HG02973 (cell line): Measurements from ENCODE around the gene ROM1.
"Not testable (repeated sequence)": the region's sequence is repeated elsewhere in the genome, so short reads cannot be mapped to it uniquely, and the experiment has no call there.

Source experiments
- ATAC-seq: cut with Tn5 transposase; IDR thresholded peaks from one replicate; pipeline ENCODE4 v1.9.1; 2021; ENCODE audit warnings: moderate library complexity; ENCODE audit not compliant: unreplicated experiment

The ROM1 gene

GRCh38 chr11:62612366-62613290 is at the start of gene ROM1, which contains the start of gene EML3:
Gene ROM1, plus strand, starts transcription at chr11:62613257. Its CDS starts 25 bp downstream, at chr11:62613282.
Gene EML3, minus strand, starts transcription at chr11:62612775. Its CDS starts 318 bp downstream, at chr11:62612457.
- ATAC-seq = peak; percentile 57

DNA sequence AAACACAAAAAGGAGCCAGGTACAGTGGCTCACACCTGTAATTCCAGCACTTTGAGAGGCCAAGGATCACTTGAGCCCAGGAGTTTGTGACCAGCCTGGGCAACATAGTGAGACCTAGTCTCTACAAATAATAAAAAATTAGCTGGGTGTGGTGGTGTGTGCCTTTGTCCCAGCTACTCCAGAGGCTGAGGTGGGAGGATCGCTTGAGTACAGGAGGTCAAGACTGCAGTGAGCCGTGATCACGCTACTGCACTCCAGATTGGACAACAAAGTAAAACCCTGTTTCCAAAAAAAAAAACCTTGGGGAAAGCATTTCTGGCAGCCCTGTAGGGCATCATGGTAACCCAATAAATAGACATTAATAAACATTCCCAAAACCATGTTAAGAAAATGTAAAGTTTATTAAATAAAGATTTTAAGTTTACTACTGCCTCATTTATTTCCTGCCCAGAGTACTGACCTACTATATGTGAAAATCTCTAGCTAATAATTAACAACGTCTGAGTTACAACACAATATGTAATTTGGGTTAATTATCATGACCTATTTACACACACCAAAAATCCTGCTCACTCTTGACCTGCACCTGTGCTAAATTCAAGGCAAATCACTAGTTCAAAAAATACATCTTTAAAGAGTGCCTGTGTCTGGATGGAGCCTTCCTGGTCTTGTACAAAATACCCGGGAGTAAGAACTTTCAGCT is 47.8 kb upstream of the ROM1 start:
- no peak for ATAC-seq

DNA sequence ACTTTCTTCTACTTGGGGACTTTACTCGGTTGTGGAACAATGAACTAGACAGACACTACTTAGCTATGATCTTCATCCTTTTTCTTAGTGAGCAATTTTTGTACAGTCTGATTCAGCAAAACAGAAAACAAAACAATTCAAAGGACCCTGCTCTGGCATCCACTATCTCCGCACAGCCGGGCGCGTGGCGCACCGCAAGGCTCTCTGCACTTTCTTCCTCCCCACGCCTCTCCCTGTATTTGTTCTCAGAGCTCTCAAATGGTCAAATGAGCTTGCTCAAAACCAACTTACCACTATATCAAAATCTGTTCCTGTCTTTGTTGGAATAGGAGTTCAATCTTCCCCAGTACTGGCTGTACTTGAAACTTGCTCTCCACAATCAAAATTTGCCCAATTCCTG is 46.8 kb upstream of the ROM1 start:
- no peak for ATAC-seq

DNA sequence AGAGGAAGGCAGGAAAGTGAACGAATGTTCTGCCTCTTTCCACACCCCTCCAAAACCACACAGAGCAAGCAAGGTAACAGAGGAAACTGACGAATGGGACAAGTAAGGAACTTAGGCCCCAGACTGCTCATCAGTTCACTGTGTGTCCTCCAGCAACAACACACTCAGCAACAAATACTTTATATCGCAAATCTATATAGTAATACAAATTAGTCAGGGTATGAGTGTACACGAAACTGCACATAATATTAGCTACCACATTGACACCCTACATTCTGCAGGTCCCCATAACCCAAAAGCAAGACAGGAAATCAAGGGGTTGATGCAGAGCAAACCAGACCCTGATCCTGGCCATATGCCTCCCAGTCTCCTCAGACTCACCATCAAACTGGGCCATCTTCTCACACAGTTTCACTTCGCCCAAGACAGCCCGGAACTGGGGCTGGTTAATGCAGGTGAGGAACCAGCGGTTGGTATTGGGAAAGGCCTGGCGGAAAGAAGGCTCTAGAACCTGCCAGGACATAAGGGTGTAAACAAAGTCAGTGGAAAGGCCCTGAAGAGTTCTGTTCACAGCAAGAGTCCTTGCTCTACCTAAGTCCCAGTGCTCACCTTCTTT is 45.9 kb upstream of the ROM1 start:
- ATAC-seq = no peak

- ATAC-seq = no peak
Measured at GRCh38 chr11:62569611-62570010, 43.4 kb upstream of the ROM1 start.

DNA sequence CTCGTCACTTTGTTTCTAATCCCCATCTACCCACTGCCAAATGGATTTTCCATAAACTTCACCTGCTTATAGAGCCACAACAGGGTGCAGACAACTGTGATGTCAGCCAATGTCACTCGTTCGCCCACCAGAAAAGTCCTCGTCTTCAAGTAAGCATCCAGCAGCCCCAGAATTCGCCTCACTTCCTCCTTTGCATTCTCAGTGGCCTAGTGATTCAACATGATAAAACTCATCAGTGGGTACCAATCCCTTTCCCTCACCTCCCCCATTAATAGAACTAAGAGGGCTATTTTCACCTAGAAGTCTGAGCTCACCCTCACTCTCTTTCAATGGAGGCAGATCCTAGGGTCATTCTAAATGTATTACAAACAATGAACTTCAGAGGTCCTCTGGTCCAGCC is 42.2 kb upstream of the ROM1 start:
- not testable (repeated sequence) for ATAC-seq

DNA sequence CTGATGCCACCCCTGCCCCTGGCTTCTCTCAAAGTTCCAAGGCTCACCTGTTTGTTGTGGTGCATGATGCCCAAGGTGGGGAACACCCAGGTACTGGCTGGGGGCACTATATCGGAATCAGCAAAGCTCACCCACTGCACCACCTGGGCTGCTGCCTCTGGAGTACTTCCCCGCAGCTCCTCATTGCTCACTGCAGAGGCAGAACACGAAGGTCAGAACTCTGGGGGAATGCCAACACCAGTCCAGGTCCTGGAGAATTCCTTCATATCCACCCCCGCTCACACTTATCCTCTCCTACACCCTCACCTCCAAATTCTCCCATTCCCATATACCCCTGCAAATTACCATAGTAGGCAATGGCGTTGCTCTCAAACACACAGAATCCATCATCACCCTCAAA is 41.6 kb upstream of the ROM1 start:
- not testable (repeated sequence) for ATAC-seq

- ATAC-seq = no peak
Measured at GRCh38 chr11:62572431-62572830, 40.6 kb upstream of the ROM1 start.

DNA sequence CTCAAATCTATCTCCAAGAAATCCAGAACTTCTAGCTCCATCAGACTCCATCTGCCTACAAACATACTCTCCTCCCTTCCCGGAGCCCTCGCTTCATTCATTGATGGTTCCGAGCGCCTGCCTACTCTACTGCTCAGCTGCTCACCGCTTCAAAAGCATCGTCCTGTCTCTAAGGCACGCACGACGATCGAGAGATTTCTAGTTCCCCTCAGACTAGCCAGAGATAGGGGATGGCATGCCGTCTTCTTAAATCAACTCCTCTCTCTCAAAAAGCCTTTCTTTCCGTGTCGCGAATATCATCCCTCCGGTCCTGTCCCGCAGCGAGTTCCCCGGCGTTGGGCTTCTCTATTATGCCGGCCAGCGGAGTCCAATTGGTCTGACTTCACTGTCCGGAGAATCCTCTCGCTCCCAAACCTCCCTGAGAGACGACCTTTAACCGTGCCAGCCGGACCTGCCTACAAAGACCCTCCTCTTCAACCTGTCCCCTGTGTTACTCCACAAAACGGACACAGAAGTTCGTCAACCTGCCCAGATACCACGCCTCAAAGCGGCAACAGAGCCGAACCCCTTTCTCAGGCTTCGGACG is 40.0 kb upstream of the ROM1 start:
- no peak for ATAC-seq

DNA sequence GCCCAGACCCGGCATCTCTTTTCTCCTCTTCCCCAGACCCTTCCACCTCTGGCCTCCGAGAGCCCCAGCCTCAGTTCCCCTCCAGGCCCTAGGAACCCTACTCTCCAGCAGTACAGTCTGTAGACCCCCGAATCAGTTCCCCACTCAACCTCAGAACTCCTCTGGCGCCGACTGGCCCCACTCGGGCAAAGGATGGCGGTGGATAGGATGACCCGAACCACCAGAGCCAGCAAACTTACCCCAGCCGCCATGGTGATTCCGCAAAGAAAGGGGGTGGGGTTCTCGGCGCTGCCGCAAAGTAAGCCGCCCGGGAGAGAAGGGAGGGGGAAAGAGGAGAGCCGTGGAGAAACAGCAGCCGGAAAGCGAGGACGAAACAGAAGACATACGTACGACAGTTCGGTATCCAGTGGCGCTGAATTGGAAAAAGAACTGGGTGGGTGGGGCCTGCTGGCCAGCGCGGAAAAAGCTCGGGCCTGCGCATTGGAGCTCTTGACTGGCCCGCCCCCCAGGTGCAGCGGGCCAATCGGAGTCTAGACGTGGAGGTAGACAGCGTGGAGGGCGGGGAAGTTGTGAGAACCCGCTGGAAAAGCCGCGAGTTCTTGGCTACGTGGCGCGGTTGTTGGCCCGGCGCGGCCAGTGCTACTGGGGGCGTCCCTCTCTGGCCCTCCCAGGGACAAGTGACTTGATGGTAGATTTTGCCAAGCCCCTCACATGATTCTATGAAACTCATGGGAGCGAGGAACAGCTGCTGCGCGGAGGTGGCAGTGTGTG is 39.3 kb upstream of the ROM1 start, which contains the start of gene EEF1G:
EEF1G (minus strand) TSS at position 300 of the 771 bp plus-strand sequence; CDS start at position 251, 49 bp downstream.
- peak; percentile 76 for ATAC-seq

GRCh38 chr11:62574363-62575071 is 38.5 kb upstream of the ROM1 start:
- peak; percentile 7 for ATAC-seq

GRCh38 chr11:62575156-62575555 is 37.9 kb upstream of the ROM1 start:
- ATAC-seq = no peak

- ATAC-seq = no peak
Measured at GRCh38 chr11:62575837-62576236, 37.2 kb upstream of the ROM1 start.

- no peak for ATAC-seq
Measured at GRCh38 chr11:62577046-62577714, 35.9 kb upstream of the ROM1 start.

- no peak for ATAC-seq
Measured at GRCh38 chr11:62578541-62578940, 34.5 kb upstream of the ROM1 start.

GRCh38 chr11:62579252-62579651 is 33.8 kb upstream of the ROM1 start:
- ATAC-seq = no peak

GRCh38 chr11:62580959-62581715 is 31.9 kb upstream of the ROM1 start:
- ATAC-seq = no peak

DNA sequence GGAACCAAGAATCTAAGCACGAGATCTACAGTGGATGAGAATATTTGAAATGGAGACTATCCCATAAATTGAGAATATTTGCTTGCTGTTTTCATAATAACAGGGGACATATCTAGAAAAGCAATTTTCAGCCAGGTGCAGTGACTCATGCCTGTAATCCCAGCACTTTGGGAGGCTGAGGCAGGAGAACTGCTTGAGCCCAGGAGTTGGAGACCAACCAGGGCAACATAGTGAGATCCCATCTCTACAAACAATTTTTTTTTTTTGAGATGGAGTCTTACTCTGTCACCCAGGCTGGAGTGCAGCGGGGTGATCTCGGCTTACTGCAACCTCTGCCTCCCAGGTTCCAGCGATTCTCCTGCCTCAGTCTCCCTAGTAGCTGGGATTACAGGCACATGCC is 31.3 kb upstream of the ROM1 start:
- not testable (repeated sequence) for ATAC-seq
